HEK293 (cell line): ENCODE measurements around the gene TMC6.

Experiments
- CTCF ChIA-PET: fragments of 350-600 bp; formaldehyde crosslinking; extraction: SDS; loops from one replicate; lab custom pipeline; 2021; ENCODE audit warnings: antibody characterized with exemption; lab: Yijun Ruan, JAX
- POLR2A ChIA-PET: fragments of 300-600 bp; formaldehyde crosslinking; extraction: SDS; loops from one replicate; lab custom pipeline; 2020; ENCODE audit warnings: antibody characterized with exemption, inconsistent platforms; lab: Yijun Ruan, JAX
- H3K27ac ChIP-seq: fragments of 200-500 bp; sonication (Bioruptor generic); 2 replicates; pipeline ENCODE4 v1.5.1; 2014; ENCODE audit warnings: low read depth, low read length, control low read depth, inconsistent platforms; ENCODE audit errors: extremely low read depth
- H3K36me3 ChIP-seq, 2 experiments: fragments of 200-500 bp in 1 of 2; sonication (Bioruptor generic) in 1 of 2; 1 replicate in 1 of 2; 2 replicates in 1 of 2; pipeline ENCODE4 v1.5.1; 2014 to 2017; ENCODE audit warnings: inconsistent platforms in 2 of 2, low read length in 2 of 2; ENCODE audit not compliant: control insufficient read depth in 2 of 2, insufficient read depth in 1 of 2
- H3K4me1 ChIP-seq: fragments of 200-500 bp; sonication (Bioruptor generic); 2 replicates; pipeline ENCODE4 v1.5.1; 2014; ENCODE audit warnings: mild to moderate bottlenecking, low read length, inconsistent platforms; ENCODE audit not compliant: control insufficient read depth, insufficient read depth
- H3K4me3 ChIP-seq: 2 replicates; pipeline ENCODE4 v1.5.1; 2011; ENCODE audit warnings: low read depth, mild to moderate bottlenecking, control low read depth, low read length, moderate library complexity
- H3K9me3 ChIP-seq: fragments of 200-500 bp; sonication (Bioruptor generic); 2 replicates; pipeline ENCODE4 v1.5.1; 2014; ENCODE audit warnings: low read depth, low read length, inconsistent platforms; ENCODE audit not compliant: control insufficient read depth, insufficient read depth
- GLIS1 ChIP-seq: fragments of 450-650 bp; formaldehyde crosslinking; IDR thresholded peaks from 2 replicates; pipeline ENCODE4 v1.5.1; 2016; ENCODE audit warnings: missing biosample characterization, missing genetic modification characterization
- PBX3 ChIP-seq: sonication (generic); formaldehyde crosslinking; IDR thresholded peaks from 2 replicates; pipeline ENCODE4 v1.8.1; 2022; ENCODE audit warnings: mild to moderate bottlenecking, moderate library complexity, missing genetic modification reagents
- ZNF132 ChIP-seq: fragments of 450-650 bp; formaldehyde crosslinking; IDR thresholded peaks from 2 replicates; pipeline ENCODE4 v1.5.1; 2017; ENCODE audit warnings: missing biosample characterization, missing genetic modification characterization, borderline replicate concordance
- ZNF248 ChIP-seq: fragments of 450-650 bp; formaldehyde crosslinking; IDR thresholded peaks from 2 replicates; pipeline ENCODE4 v1.5.1; 2017; ENCODE audit warnings: missing biosample characterization, missing genetic modification characterization
- ZNF311 ChIP-seq: fragments of 450-650 bp; formaldehyde crosslinking; IDR thresholded peaks from 2 replicates; pipeline ENCODE4 v1.5.1; 2017; ENCODE audit warnings: missing biosample characterization, missing genetic modification characterization, borderline replicate concordance
- ZNF548 ChIP-seq: fragments of 450-650 bp; formaldehyde crosslinking; IDR thresholded peaks from 2 replicates; pipeline ENCODE4 v1.5.1; 2016; ENCODE audit warnings: missing biosample characterization, missing genetic modification characterization
- ZNF664 ChIP-seq: fragments of 450-650 bp; formaldehyde crosslinking; IDR thresholded peaks from 2 replicates; pipeline ENCODE4 v1.5.1; 2016; ENCODE audit warnings: missing biosample characterization, missing genetic modification characterization
- ZNF777 ChIP-seq: fragments of 450-650 bp; formaldehyde crosslinking; IDR thresholded peaks from 2 replicates; pipeline ENCODE4 v1.5.1; 2017; ENCODE audit warnings: missing biosample characterization, missing genetic modification characterization, borderline replicate concordance
- ZNF837 ChIP-seq: fragments of 450-650 bp; formaldehyde crosslinking; IDR thresholded peaks from 2 replicates; pipeline ENCODE4 v1.5.1; 2016; ENCODE audit warnings: missing biosample characterization, missing genetic modification characterization
- ZXDB ChIP-seq: fragments of 450-650 bp; formaldehyde crosslinking; IDR thresholded peaks from 2 replicates; pipeline ENCODE4 v1.5.1; 2016; ENCODE audit warnings: missing biosample characterization, missing genetic modification characterization
- TF ChIP-seq, protein P1 (sequence below): fragments of 450-650 bp; formaldehyde crosslinking; IDR thresholded peaks from 2 replicates; pipeline ENCODE4 v1.5.1; 2016; ENCODE audit warnings: missing biosample characterization, missing genetic modification characterization
- TF ChIP-seq, protein P2 (sequence below): fragments of 450-650 bp; formaldehyde crosslinking; IDR thresholded peaks from 2 replicates; pipeline ENCODE4 v1.5.1; 2016; ENCODE audit warnings: missing biosample characterization, missing genetic modification characterization

The TMC6 gene

DNA sequence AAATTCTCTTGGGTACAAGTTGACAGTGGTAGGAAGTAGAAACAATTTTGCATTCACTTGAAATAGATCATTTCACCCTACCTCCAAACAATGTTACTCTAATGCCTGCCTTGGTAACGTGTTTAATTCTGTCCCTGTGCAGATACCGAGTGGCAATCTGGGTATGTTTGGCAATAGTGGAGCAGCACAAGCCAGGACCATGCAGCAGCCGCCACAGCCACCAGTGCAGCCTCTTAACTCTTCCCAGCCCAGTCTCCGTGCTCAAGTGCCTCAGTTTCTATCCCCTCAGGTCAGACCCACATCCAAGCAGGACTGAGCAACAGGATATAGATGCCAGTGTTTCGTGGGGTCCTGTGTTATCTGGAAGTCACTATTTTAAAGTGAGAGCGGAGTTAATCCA lies 49.3 kb downstream of the TMC6 start:
- TF ChIP-seq ZNF777 (tag by site-specific recombination) (no peak), ZNF837 (tag by site-specific recombination) (no peak), ZNF132 (tag by site-specific recombination) (no peak)
- TF ChIP-seq, all 188 proteins: peak for 0

GRCh38 chr17:78075545-78075944 lies 53.0 kb downstream of the TMC6 start:
- Histone ChIP-seq H3K36me3 (peaks cover 55 to 89% of the 10 kb centered on the region in 2 experiments), H3K9me3 (no peaks in the 10 kb centered on the region), H3K4me3 (no peak overlapping the region), H3K27ac (no peak overlapping the region), H3K4me1 (no peaks in the 10 kb centered on the region)
- ChIA-PET CTCF (no interaction called here), POLR2A (interaction anchor here (0.5 kb wide), 1 partner anchor 786 kb away, joined by 4 read pairs; no protein-coding TSS in a partner anchor)
- TF ChIP-seq PBX3 (CRISPR knock-in tag) (no peak), ZNF311 (tag by site-specific recombination) (no peak), ZNF548 (tag by site-specific recombination) (no peak), ZNF248 (tag by site-specific recombination) (no peak)
- TF ChIP-seq, protein P1, sequence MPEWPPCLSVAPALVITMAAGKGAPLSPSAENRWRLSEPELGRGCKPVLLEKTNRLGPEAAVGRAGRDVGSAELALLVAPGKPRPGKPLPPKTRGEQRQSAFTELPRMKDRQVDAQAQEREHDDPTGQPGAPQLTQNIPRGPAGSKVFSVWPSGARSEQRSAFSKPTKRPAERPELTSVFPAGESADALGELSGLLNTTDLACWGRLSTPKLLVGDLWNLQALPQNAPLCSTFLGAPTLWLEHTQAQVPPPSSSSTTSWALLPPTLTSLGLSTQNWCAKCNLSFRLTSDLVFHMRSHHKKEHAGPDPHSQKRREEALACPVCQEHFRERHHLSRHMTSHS (tag by site-specific recombination) = no peak

More for the DNA sequence above, 49.3 kb downstream of the TMC6 start:
- ChIA-PET POLR2A (no interaction called here), CTCF (no interaction called here)
- Histone ChIP-seq H3K9me3 (no peaks in the 10 kb centered on the region), H3K27ac (no peak overlapping the region), H3K4me3 (no peak overlapping the region), H3K4me1 (no peaks in the 10 kb centered on the region), H3K36me3 (peaks cover 47 to 72% of the 10 kb centered on the region in 2 experiments)

DNA sequence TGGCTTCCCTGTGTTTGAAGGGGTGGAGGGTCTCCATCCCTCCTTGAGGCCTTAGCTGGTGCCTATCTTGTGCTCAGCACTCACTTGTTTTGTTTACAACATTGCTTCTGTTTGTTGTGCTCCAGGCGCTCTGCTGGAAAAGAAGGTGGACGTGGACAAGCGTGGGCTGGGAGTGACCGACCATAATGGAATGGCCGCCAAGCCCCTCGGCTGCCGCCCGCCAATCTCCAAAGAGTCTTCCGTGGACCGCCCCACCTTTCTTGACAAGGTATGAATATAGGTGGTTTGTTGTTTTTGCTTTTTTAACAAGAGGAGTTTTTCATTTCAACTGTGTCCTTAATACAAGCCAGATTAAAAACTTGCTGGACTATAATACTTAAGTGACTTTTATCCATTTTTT lies 53.5 kb downstream of the TMC6 start:
- Histone ChIP-seq H3K9me3 (no peaks in the 10 kb centered on the region), H3K4me1 (no peaks in the 10 kb centered on the region), H3K4me3 (no peak overlapping the region), H3K27ac (no peak overlapping the region), H3K36me3 (peaks cover 54 to 85% of the 10 kb centered on the region in 2 experiments)
- POLR2A ChIA-PET = interaction anchor here (0.5 kb wide), 1 partner anchor 786 kb away, joined by 4 read pairs; no protein-coding TSS in a partner anchor
- CTCF ChIA-PET = interaction anchor here (0.6 kb wide), 1 partner anchor 1664 kb away, joined by 3 read pairs; no protein-coding TSS in a partner anchor
- TF ChIP-seq, protein P2, sequence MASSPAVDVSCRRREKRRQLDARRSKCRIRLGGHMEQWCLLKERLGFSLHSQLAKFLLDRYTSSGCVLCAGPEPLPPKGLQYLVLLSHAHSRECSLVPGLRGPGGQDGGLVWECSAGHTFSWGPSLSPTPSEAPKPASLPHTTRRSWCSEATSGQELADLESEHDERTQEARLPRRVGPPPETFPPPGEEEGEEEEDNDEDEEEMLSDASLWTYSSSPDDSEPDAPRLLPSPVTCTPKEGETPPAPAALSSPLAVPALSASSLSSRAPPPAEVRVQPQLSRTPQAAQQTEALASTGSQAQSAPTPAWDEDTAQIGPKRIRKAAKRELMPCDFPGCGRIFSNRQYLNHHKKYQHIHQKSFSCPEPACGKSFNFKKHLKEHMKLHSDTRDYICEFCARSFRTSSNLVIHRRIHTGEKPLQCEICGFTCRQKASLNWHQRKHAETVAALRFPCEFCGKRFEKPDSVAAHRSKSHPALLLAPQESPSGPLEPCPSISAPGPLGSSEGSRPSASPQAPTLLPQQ = no peak
- TF ChIP-seq ZXDB = no peak

DNA sequence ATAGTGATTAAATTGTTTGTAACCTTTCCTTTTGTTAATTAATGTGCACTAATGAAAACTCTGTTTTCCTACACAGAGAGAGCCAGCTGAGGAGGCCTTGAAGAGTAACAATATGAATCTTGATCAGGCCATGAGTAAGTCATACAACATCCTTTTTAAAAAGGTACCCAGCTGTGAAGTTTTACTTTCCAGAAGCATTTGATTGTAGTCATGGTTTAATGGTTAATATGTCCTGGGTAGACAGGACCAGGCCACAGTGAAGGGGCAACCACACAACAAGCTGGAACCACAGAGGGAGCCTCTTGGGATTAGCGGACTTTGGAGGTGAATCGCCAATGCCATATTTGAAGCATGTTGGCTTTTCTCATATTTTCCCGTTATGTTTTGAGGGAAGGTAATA lies 55.6 kb downstream of the TMC6 start:
- H3K9me3 ChIP-seq = no peaks in the 10 kb centered on the region
- TF ChIP-seq GLIS1 (tag by site-specific recombination) (no peak), ZNF664 (tag by site-specific recombination) (no peak)
- ChIA-PET POLR2A (no interaction called here), CTCF (no interaction called here)
- no peak overlapping the region for H3K4me3 ChIP-seq
- peaks cover 54 to 81% of the 10 kb centered on the region in 2 experiments for H3K36me3 ChIP-seq
- no peaks in the 10 kb centered on the region for H3K4me1 ChIP-seq
- H3K27ac ChIP-seq = no peak overlapping the region
